Esophagus muscularis mucosa (tissue), 4 donors: ENCODE data around the gene RHBDL1. TPM values are rescaled to one million over a fixed set of nuclear protein-coding genes. Genes with fewer than 3 reads are reported as not detected.
A peak's percentile ranks its signal among the peaks of the same experiment; 100 is the strongest.

Experiments used
- DNase-seq: peaks from one replicate; pipeline ENCODE4 v3.0.0-alpha.2; 2017; ENCODE audit errors: extremely low spot score
- H3K27ac ChIP-seq, 4 donors: fragments of 200-600 bp; sonication (generic); replicated peaks in 1 of 4; 1 replicate in 3 of 4; 2 replicates in 1 of 4; pipeline ENCODE4 v1.5.1; 2016 to 2019; ENCODE audit warnings: mild to moderate bottlenecking in 1 of 4
- H3K27me3 ChIP-seq, 4 donors: fragments of 200-600 bp; sonication (generic); one replicate each; pipeline versions ENCODE4 v1.5.1 to v1.6.0; 2016 to 2019
- H3K36me3 ChIP-seq, 4 donors: fragments of 200-600 bp; sonication (generic); one replicate each; pipeline ENCODE4 v1.5.1; 2016 to 2019
- H3K4me1 ChIP-seq, 4 donors: fragments of 200-600 bp; sonication (generic); one replicate each; pipeline ENCODE4 v1.5.1; 2016 to 2019
- H3K4me3 ChIP-seq, 4 donors: fragments of 200-600 bp; sonication (generic); 1 replicate in 2 of 4; 2 replicates in 2 of 4; pipeline ENCODE4 v1.5.1; 2016 to 2019; ENCODE audit warnings: mild to moderate bottlenecking in 4 of 4, moderate library complexity in 1 of 4
- H3K9me3 ChIP-seq, 4 donors: fragments of 200-600 bp; sonication (generic); 1 replicate in 3 of 4; 2 replicates in 1 of 4; pipeline ENCODE4 v1.5.1; 2016 to 2019
- CTCF ChIP-seq, 3 experiments: fragments of 200-600 bp in 2 of 3; fragments of 450-650 bp in 1 of 3; sonication (generic) in 2 of 3; IDR thresholded peaks; one replicate each; pipeline ENCODE4 v1.5.1; 2017 to 2019; ENCODE audit warnings: antibody characterized with exemption in 3 of 3, mild to moderate bottlenecking in 2 of 3, moderate library complexity in 1 of 3
- EP300 ChIP-seq: sonication (generic); formaldehyde crosslinking; IDR thresholded peaks from one replicate; pipeline ENCODE4 v1.6.1; 2017; ENCODE audit warnings: antibody characterized with exemption
- POLR2A ChIP-seq: fragments of 450-650 bp; IDR thresholded peaks from one replicate; pipeline ENCODE4 v1.6.1; 2017; ENCODE audit warnings: antibody characterized with exemption, moderate library complexity, mild to moderate bottlenecking, low read depth
- POLR2AphosphoS5 ChIP-seq, 2 donors: sonication (generic); formaldehyde crosslinking; IDR thresholded peaks; one replicate each; pipeline ENCODE4 v1.6.1; 2017; ENCODE audit warnings: antibody characterized with exemption in 2 of 2
- WGBS: methylation state at CpG from one replicate; pipeline ENCODE4 v1.1.5; 2018; 5-methylcytosine and 5-hydroxymethylcytosine counted together
- intact Hi-C: fragments of 100-400 bp; cut with DNase I; formaldehyde crosslinking; loops from one replicate; pipeline ENCODE4 v1.15.1; 2023
- total RNA-seq, 4 donors: library from RNA; depleted of rRNA; stranded (reverse); fragments of >200 nt; gene quantifications; one replicate each; pipeline versions ENCODE4 v1.1.0 to v1.2.1, GENCODE V29; 2016

The RHBDL1 gene
- total RNA-seq, 4 donors from 2014 or later, result 0.17 to 2.0 (median 0.66) TPM

DNA sequence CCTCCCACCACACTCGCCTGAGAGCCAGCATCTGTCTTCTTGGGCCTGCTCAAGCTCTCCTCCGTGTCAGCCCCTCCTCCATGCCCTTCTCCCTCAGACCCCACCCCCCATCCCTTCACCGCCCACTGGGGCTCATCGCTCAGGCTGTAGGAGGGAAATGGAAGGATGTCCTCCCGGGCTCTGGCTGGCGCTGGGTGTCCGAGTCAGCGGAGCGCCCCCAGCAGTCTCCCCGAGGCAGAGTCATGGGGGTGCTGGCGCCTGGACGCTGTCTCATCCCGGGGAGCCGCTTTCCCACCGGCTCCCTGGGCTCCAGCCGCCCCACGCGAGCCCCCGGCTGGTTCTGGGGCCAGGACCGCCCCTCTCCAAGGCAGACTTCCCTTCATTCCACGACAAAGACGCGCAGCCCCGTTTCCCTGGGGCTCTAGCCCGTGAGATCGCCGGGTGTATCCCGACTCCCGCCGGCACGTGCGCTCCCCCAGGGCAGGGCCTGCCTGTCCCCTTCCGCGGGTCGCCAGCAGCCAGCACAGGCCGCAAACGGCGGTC, 45.0 kb downstream of the RHBDL1 start:
- peaks cover 0 to 15% (median 0%) of the 10 kb centered on the region in 4 donors for H3K27me3 ChIP-seq
- no peak for TF ChIP-seq POLR2AphosphoS5 (IDR thresholded peaks at IDR 0.05)
- TF ChIP-seq POLR2A, result no peak
- TF ChIP-seq CTCF (IDR thresholded peaks at IDR 0.05), result no peak
- TF ChIP-seq EP300, result no peak
- peaks cover 0 to 10% (median 8%) of the 10 kb centered on the region in 4 donors for H3K36me3 ChIP-seq
- H3K4me3 ChIP-seq, result peak overlapping the region; percentile 67 to 98 (median 75)
- 0% methylated on average over 24 of the region's 38 CpGs for WGBS
- H3K27ac ChIP-seq, result peak overlapping the region; percentile 81 to 94 (median 91)
- DNase-seq, result no peak
- peaks cover 37 to 65% (median 53%) of the 10 kb centered on the region in 4 donors for H3K4me1 ChIP-seq
- intact Hi-C loops, result no loop called here
- no peaks in the 10 kb centered on the region for H3K9me3 ChIP-seq

- DNase-seq, result no peak
- no peaks in the 10 kb centered on the region for H3K9me3 ChIP-seq
- intact Hi-C loops, result no loop called here
- H3K36me3 ChIP-seq, result peaks cover 0 to 10% (median 8%) of the 10 kb centered on the region in 4 donors
- H3K27me3 ChIP-seq, result peaks cover 0 to 22% (median 7%) of the 10 kb centered on the region in 4 donors
- 0% methylated on average over 19 of the region's 106 CpGs for WGBS
- peaks cover 33 to 62% (median 49%) of the 10 kb centered on the region in 4 donors for H3K4me1 ChIP-seq
- H3K27ac ChIP-seq, result peak within 1 kb of the TSS; percentile 81 to 94 (median 91)
- TF ChIP-seq EP300 (no peak), POLR2A (peak; percentile 63), CTCF (IDR thresholded peaks at IDR 0.05) (peak in 2 of 3 experiments; percentile 13 to 26), POLR2AphosphoS5 (IDR thresholded peaks at IDR 0.05) (peak; percentile 75 to 83)
- peak within 1 kb of the TSS; percentile 67 to 98 (median 75) for H3K4me3 ChIP-seq
Measured at GRCh38 chr16:720990-721764, 45.7 kb downstream of the RHBDL1 start, which contains the start of gene ANTKMT. Gene ANTKMT (plus strand): TSS chr16:721146. CDS start chr16:721275, 129 bp downstream.

- Histone ChIP-seq H3K27me3 (peaks cover 0 to 29% (median 13%) of the 10 kb centered on the region in 4 donors), H3K9me3 (no peaks in the 10 kb centered on the region), H3K27ac (peak overlapping the region; percentile 81 to 94 (median 91)), H3K4me3 (peak overlapping the region; percentile 67 to 98 (median 75)), H3K4me1 (peaks cover 30 to 62% (median 49%) of the 10 kb centered on the region in 4 donors), H3K36me3 (peaks cover 0 to 9% (median 6%) of the 10 kb centered on the region in 4 donors)
- TF ChIP-seq POLR2A (no peak), EP300 (no peak), POLR2AphosphoS5 (IDR thresholded peaks at IDR 0.05) (no peak), CTCF (IDR thresholded peaks at IDR 0.05) (no peak)
- intact Hi-C loops, result no loop called here
- no peak for DNase-seq
- no CpG with 5 or more reads among the region's 51 CpGs for WGBS
Measured at GRCh38 chr16:721765-722540, 46.5 kb downstream of the RHBDL1 start.

- Histone ChIP-seq H3K27ac (no peak overlapping the region), H3K4me3 (no peak overlapping the region), H3K4me1 (peaks cover 41 to 62% (median 54%) of the 10 kb centered on the region in 4 donors), H3K9me3 (no peaks in the 10 kb centered on the region), H3K27me3 (peaks cover 0 to 40% (median 21%) of the 10 kb centered on the region in 4 donors), H3K36me3 (peaks cover 0 to 6% (median 2%) of the 10 kb centered on the region in 4 donors)
- 85% methylated on average over 23 of the region's 24 CpGs for WGBS
- TF ChIP-seq EP300, result no peak
- TF ChIP-seq POLR2A, result no peak
- TF ChIP-seq CTCF (IDR thresholded peaks at IDR 0.05), result no peak
- no peak for TF ChIP-seq POLR2AphosphoS5 (IDR thresholded peaks at IDR 0.05)
- intact Hi-C loops, result no loop called here
- no peak for DNase-seq
Measured at GRCh38 chr16:722835-723633, 47.6 kb downstream of the RHBDL1 start.
